Measurements from ENCODE around the gene SPATA6L. TPM values are rescaled to one million over a fixed set of nuclear protein-coding genes. Genes with fewer than 3 reads are reported as not detected.

Gene SPATA6L
- polyA plus RNA-seq, 3 donors from 2014 or later, result 0.49 to 1.3 TPM; not detected in 1

GRCh38 chr9:4583001-4583400 is 83.3 kb downstream of the SPATA6L start:
- no peaks in the 10 kb centered on the region for H3K4me1 Mint-ChIP-seq
- peaks cover 0 to 9% (median 0%) of the 10 kb centered on the region in 3 donors for H3K36me3 Mint-ChIP-seq
- no peaks in the 10 kb centered on the region for H3K9me3 Mint-ChIP-seq
- H3K27ac Mint-ChIP-seq, result no peak overlapping the region
- DNase-seq, result no peak
- H3K27me3 Mint-ChIP-seq (ENCODE audit: low read depth in 3 of 3), result peaks cover 0 to 4% (median 3%) of the 10 kb centered on the region in 3 donors
- no peak overlapping the region for H3K4me3 Mint-ChIP-seq

GRCh38 chr9:4581861-4582565 is 84.3 kb downstream of the SPATA6L start:
- Mint-ChIP-seq H3K9me3 (peaks cover 0 to 2% (median 0%) of the 10 kb centered on the region in 6 donors), H3K36me3 (peaks cover 0 to 12% (median 0%) of the 10 kb centered on the region in 3 donors)

GRCh38 chr9:4581035-4581760 is 85.1 kb downstream of the SPATA6L start:
- Mint-ChIP-seq H3K4me1 (no peaks in the 10 kb centered on the region), H3K9me3 (peaks cover 0 to 2% (median 0%) of the 10 kb centered on the region in 6 donors), H3K27me3 (ENCODE audit: low read depth in 3 of 3) (peaks cover 0 to 5% (median 2%) of the 10 kb centered on the region in 3 donors), H3K4me3 (no peak overlapping the region), H3K27ac (no peak overlapping the region), H3K36me3 (peaks cover 0 to 12% (median 0%) of the 10 kb centered on the region in 3 donors)
- no peak for DNase-seq

More at GRCh38 chr9:4581861-4582565, 84.3 kb downstream of the SPATA6L start:
- H3K27me3 Mint-ChIP-seq (ENCODE audit: low read depth in 3 of 3), result peaks cover 0 to 4% (median 2%) of the 10 kb centered on the region in 3 donors
- H3K4me3 Mint-ChIP-seq, result no peak overlapping the region
- H3K27ac Mint-ChIP-seq, result no peak overlapping the region
- H3K4me1 Mint-ChIP-seq, result no peaks in the 10 kb centered on the region
- no peak for DNase-seq

- Mint-ChIP-seq H3K27ac (no peak overlapping the region), H3K4me3 (no peak overlapping the region), H3K36me3 (peaks cover 0 to 8% (median 0%) of the 10 kb centered on the region in 3 donors), H3K9me3 (peaks cover 0 to 2% (median 0%) of the 10 kb centered on the region in 6 donors), H3K4me1 (no peaks in the 10 kb centered on the region), H3K27me3 (ENCODE audit: low read depth in 3 of 3) (peaks cover 0 to 2% (median 2%) of the 10 kb centered on the region in 3 donors)
- DNase-seq, result no peak
Observed at GRCh38 chr9:4579001-4579400, 87.3 kb downstream of the SPATA6L start.

GRCh38 chr9:4576448-4576847 is 89.8 kb downstream of the SPATA6L start:
- DNase-seq, result no peak
- H3K36me3 Mint-ChIP-seq, result peaks cover 0 to 8% (median 0%) of the 10 kb centered on the region in 3 donors
- H3K4me3 Mint-ChIP-seq, result no peak overlapping the region
- peaks cover 0 to 2% (median 0%) of the 10 kb centered on the region in 3 donors for H3K27me3 Mint-ChIP-seq (ENCODE audit: low read depth in 3 of 3)
- H3K4me1 Mint-ChIP-seq, result peaks cover 5 to 9% of the 10 kb centered on the region in 2 donors
- no peak overlapping the region for H3K27ac Mint-ChIP-seq
- H3K9me3 Mint-ChIP-seq, result peaks cover 0 to 2% (median 0%) of the 10 kb centered on the region in 6 donors

- no peak for DNase-seq
- Mint-ChIP-seq H3K4me3 (no peak overlapping the region), H3K27me3 (ENCODE audit: low read depth in 3 of 3) (peaks cover 0 to 2% (median 0%) of the 10 kb centered on the region in 3 donors), H3K4me1 (peaks cover 5 to 9% of the 10 kb centered on the region in 2 donors), H3K9me3 (peaks cover 0 to 2% (median 0%) of the 10 kb centered on the region in 6 donors), H3K27ac (no peak overlapping the region), H3K36me3 (peaks cover 0 to 8% (median 0%) of the 10 kb centered on the region in 3 donors)
Observed at GRCh38 chr9:4575997-4576396, 90.3 kb downstream of the SPATA6L start.

GRCh38 chr9:4574657-4575243 is 91.5 kb downstream of the SPATA6L start:
- Mint-ChIP-seq H3K27me3 (ENCODE audit: low read depth in 3 of 3) (peaks cover 0 to 2% (median 0%) of the 10 kb centered on the region in 3 donors), H3K27ac (no peak overlapping the region), H3K36me3 (peaks cover 0 to 8% (median 0%) of the 10 kb centered on the region in 3 donors), H3K4me1 (peaks cover 5 to 9% of the 10 kb centered on the region in 2 donors), H3K9me3 (peaks cover 0 to 2% (median 0%) of the 10 kb centered on the region in 6 donors), H3K4me3 (no peak overlapping the region)
- DNase-seq, result no peak

- Mint-ChIP-seq H3K9me3 (peaks cover 0 to 2% (median 0%) of the 10 kb centered on the region in 6 donors), H3K27me3 (ENCODE audit: low read depth in 3 of 3) (peaks cover 0 to 2% (median 0%) of the 10 kb centered on the region in 3 donors), H3K4me3 (no peak overlapping the region), H3K36me3 (peaks cover 0 to 8% (median 0%) of the 10 kb centered on the region in 3 donors), H3K27ac (no peak overlapping the region), H3K4me1 (peaks cover 5 to 9% of the 10 kb centered on the region in 2 donors)
- DNase-seq, result no peak
Observed at GRCh38 chr9:4573634-4574389, 92.5 kb downstream of the SPATA6L start.

GRCh38 chr9:4573176-4573575 is 93.1 kb downstream of the SPATA6L start:
- Mint-ChIP-seq H3K36me3 (peaks cover 0 to 5% (median 0%) of the 10 kb centered on the region in 3 donors), H3K27ac (no peak overlapping the region), H3K9me3 (peaks cover 0 to 2% (median 0%) of the 10 kb centered on the region in 6 donors), H3K4me3 (no peak overlapping the region), H3K4me1 (peaks cover 5 to 9% of the 10 kb centered on the region in 2 donors), H3K27me3 (ENCODE audit: low read depth in 3 of 3) (peaks cover 0 to 2% (median 0%) of the 10 kb centered on the region in 3 donors)
- no peak for DNase-seq

- H3K9me3 Mint-ChIP-seq, result no peaks in the 10 kb centered on the region
Observed at GRCh38 chr9:4572184-4572826, 94.0 kb downstream of the SPATA6L start.

GRCh38 chr9:4569101-4569500 is 97.2 kb downstream of the SPATA6L start:
- peaks cover 0 to 1% (median 0%) of the 10 kb centered on the region in 3 donors for H3K27me3 Mint-ChIP-seq (ENCODE audit: low read depth in 3 of 3)
- no peak overlapping the region for H3K27ac Mint-ChIP-seq
- H3K9me3 Mint-ChIP-seq, result no peaks in the 10 kb centered on the region
- no peaks in the 10 kb centered on the region for H3K36me3 Mint-ChIP-seq
- no peak for DNase-seq
- H3K4me1 Mint-ChIP-seq, result peaks cover 5 to 9% of the 10 kb centered on the region in 2 donors
- H3K4me3 Mint-ChIP-seq, result no peak overlapping the region

More at GRCh38 chr9:4572184-4572826, 94.0 kb downstream of the SPATA6L start:
- no peak overlapping the region for H3K27ac Mint-ChIP-seq
- no peak for DNase-seq
- H3K4me3 Mint-ChIP-seq, result no peak overlapping the region
- peaks cover 0 to 2% (median 0%) of the 10 kb centered on the region in 3 donors for H3K27me3 Mint-ChIP-seq (ENCODE audit: low read depth in 3 of 3)
- H3K36me3 Mint-ChIP-seq, result no peaks in the 10 kb centered on the region
- H3K4me1 Mint-ChIP-seq, result peaks cover 5 to 9% of the 10 kb centered on the region in 2 donors

- Mint-ChIP-seq H3K27me3 (ENCODE audit: low read depth in 3 of 3) (peaks cover 0 to 1% (median 0%) of the 10 kb centered on the region in 3 donors), H3K9me3 (no peaks in the 10 kb centered on the region), H3K4me3 (no peak overlapping the region), H3K27ac (no peak overlapping the region), H3K4me1 (peaks cover 11 to 19% of the 10 kb centered on the region in 2 donors), H3K36me3 (no peaks in the 10 kb centered on the region)
- DNase-seq, result no peak
Observed at GRCh38 chr9:4567601-4568000, 98.7 kb downstream of the SPATA6L start.

- Mint-ChIP-seq H3K9me3 (no peaks in the 10 kb centered on the region), H3K36me3 (no peaks in the 10 kb centered on the region), H3K4me3 (no peak overlapping the region), H3K27ac (no peak overlapping the region), H3K27me3 (ENCODE audit: low read depth in 3 of 3) (peaks cover 0 to 1% (median 0%) of the 10 kb centered on the region in 3 donors), H3K4me1 (peaks cover 7 to 11% of the 10 kb centered on the region in 2 donors)
- DNase-seq, result no peak
Observed at GRCh38 chr9:4566806-4567205, 99.5 kb downstream of the SPATA6L start.

All from immature natural killer cell (primary cell).